Upper lobe of right lung (tissue), 1 donor: Measurements from ENCODE around the gene TMPRSS13. TPM values are rescaled to one million over a fixed set of nuclear protein-coding genes. Genes with fewer than 3 reads are reported as not detected.
"Not testable (repeated sequence)": the region's sequence is repeated elsewhere in the genome, so short reads cannot be mapped to it uniquely, and the experiment has no call there.

Experiments used
- ATAC-seq: fragments of 200-7000 bp; cut with Tn5 transposase; one replicate; pipeline ENCODE4 v1.9.1; 2020; ENCODE audit warnings: mild to moderate bottlenecking, moderate library complexity
- DNase-seq: peaks from one replicate; pipeline ENCODE4 v3.0.0-alpha.2; 2020
- H3K27ac ChIP-seq: fragments of 200-600 bp; one replicate; pipeline ENCODE4 v1.8.0; 2022
- H3K27me3 ChIP-seq: fragments of 200-600 bp; one replicate; pipeline ENCODE4 v1.8.0; 2022; ENCODE audit warnings: mild to moderate bottlenecking
- H3K36me3 ChIP-seq: fragments of 200-600 bp; one replicate; pipeline ENCODE4 v1.8.0; 2022
- H3K4me1 ChIP-seq: fragments of 200-600 bp; one replicate; pipeline ENCODE4 v1.8.0; 2022
- H3K4me3 ChIP-seq: fragments of 200-600 bp; one replicate; pipeline ENCODE4 v1.8.0; 2022; ENCODE audit warnings: mild to moderate bottlenecking
- H3K9me3 ChIP-seq: fragments of 200-600 bp; one replicate; pipeline ENCODE4 v1.8.0; 2022
- CTCF ChIP-seq: fragments of 200-600 bp; IDR thresholded peaks from one replicate; pipeline ENCODE4 v1.8.0; 2022; ENCODE audit warnings: antibody characterized with exemption
- intact Hi-C: fragments of 100-400 bp; cut with DNase I; formaldehyde crosslinking; loops from one replicate; pipeline ENCODE4 v1.11.0; 2022
- total RNA-seq: library from RNA; stranded (reverse); fragmentation: NEBNext Ultra II Directional; extraction: Animal tissue kit (Norgen Biotek cat#: 25700); gene quantifications from one replicate; pipeline ENCODE4 v1.2.1, GENCODE V29; 2021
- donor health status: DM: no; HTN: yes; CAD: no; lungs with severe emphysema.

The TMPRSS13 gene
- total RNA-seq, 1 donor from 2014 or later = 9.9 TPM

DNA sequence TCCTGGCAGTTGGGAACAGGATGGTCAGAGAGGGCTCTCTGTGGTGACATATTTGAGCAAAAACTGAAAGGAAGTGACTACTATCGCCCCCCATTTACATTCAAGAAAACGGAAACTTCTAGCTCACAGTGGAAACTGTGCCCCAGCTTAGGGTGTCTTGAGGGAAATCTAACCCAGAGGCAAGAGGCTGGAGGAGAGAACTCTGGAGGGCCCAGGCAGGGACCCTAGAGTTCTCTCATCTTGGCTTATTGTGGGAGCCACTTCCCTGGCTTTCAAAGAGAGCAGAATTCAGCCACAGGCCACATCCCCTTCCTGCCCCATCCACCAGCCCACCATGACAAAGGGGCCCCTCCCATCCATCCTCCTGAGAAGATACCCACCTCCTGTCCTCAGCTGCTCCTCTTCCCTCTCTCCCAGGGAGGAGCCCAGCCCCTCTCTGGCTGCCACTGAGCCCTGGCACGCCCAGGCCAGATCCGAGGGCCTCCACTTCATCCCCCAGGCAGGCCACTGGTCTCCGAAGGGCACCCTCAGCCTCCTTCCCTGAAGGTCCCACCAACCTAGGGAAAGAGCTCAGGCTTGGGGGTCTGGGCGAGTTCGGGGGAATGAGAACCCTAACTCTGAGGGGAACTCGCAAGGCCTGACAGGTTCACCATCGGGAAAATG, 1.6 kb upstream of the TMPRSS13 start:
- no peak overlapping the region for H3K27ac ChIP-seq
- H3K4me1 ChIP-seq = peaks cover 10% of the 10 kb centered on the region
- H3K4me3 ChIP-seq = no peak overlapping the region
- ATAC-seq (no peak), DNase-seq (no peak)
- H3K9me3 ChIP-seq = no peaks in the 10 kb centered on the region
- H3K36me3 ChIP-seq = no peaks in the 10 kb centered on the region
- no peak for TF ChIP-seq CTCF
- no peaks in the 10 kb centered on the region for H3K27me3 ChIP-seq
- intact Hi-C loops = no loop called here

GRCh38 chr11:117929916-117930570, 841 bp upstream of the TMPRSS13 start:
- peaks cover 10% of the 10 kb centered on the region for H3K4me1 ChIP-seq
- H3K27me3 ChIP-seq = no peaks in the 10 kb centered on the region
- DNase-seq (no peak), ATAC-seq (peak; percentile 64)
- intact Hi-C loops = no loop called here
- TF ChIP-seq CTCF = no peak
- H3K36me3 ChIP-seq = no peaks in the 10 kb centered on the region
- H3K4me3 ChIP-seq = no peak overlapping the region
- H3K9me3 ChIP-seq = no peaks in the 10 kb centered on the region
- H3K27ac ChIP-seq = peak overlapping the region; percentile 65

DNA sequence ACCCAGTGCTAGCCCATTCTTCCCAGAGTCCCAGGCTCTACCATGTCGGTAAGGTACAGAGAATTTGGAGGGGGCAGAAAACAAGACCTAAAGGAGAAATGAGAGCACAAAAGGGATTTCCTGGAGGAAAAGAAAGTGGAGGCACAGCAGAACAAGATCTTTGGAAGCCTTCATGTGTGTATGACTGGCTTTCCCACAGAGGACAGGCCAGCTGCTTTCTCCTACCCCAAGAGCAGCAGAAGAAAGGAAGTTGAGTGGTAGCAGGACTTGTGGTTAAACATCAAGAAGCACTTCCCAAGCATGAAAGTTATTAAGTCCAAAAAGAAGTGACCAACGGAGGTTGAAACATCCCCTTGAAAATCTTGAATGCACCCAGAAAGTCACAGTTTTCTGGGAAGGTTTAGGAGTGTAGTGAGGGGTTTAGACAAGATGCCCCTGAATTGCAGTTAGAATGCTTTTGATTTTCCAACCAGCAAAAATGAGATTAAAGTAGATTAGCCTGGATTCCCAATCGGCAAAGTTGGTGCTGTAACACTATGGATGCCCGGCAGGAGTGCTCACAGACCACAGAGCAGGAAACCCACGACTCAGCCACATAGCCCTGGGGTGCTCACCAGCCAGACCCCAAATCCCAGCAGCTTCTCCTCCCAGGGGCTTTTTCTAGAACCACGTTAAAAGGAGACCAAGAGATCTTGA, 608 bp downstream of the TMPRSS13 start:
- no peaks in the 10 kb centered on the region for H3K27me3 ChIP-seq
- peak overlapping the region; percentile 59 for H3K27ac ChIP-seq
- no peaks in the 10 kb centered on the region for H3K9me3 ChIP-seq
- H3K4me3 ChIP-seq = peak overlapping the region; percentile 40
- peaks cover 10% of the 10 kb centered on the region for H3K4me1 ChIP-seq
- intact Hi-C loops = no loop called here
- TF ChIP-seq CTCF = no peak
- no peaks in the 10 kb centered on the region for H3K36me3 ChIP-seq
- ATAC-seq (peak; percentile 63), DNase-seq (no peak)

- Histone ChIP-seq H3K27me3 (no peaks in the 10 kb centered on the region), H3K36me3 (no peaks in the 10 kb centered on the region), H3K4me1 (peaks cover 10% of the 10 kb centered on the region), H3K9me3 (no peaks in the 10 kb centered on the region), H3K27ac (no peak overlapping the region), H3K4me3 (no peak overlapping the region)
- no peak for TF ChIP-seq CTCF
- intact Hi-C loops = no loop called here
- no peak for ATAC-seq
- DNase-seq = no peak
Measured at GRCh38 chr11:117927926-117928325, 1.3 kb downstream of the TMPRSS13 start.

GRCh38 chr11:117926166-117926565, 3.0 kb downstream of the TMPRSS13 start:
- intact Hi-C loops, ATAC-seq, DNase-seq, H3K9me3 ChIP-seq, H3K4me3 ChIP-seq, H3K4me1 ChIP-seq, H3K36me3 ChIP-seq, H3K27me3 ChIP-seq, H3K27ac ChIP-seq: not testable (repeated sequence)
